ENCODE measurements around the gene C2orf81. TPM values are rescaled to one million over a fixed set of nuclear protein-coding genes. Genes with fewer than 3 reads are reported as not detected.

Gene C2orf81
- total and polyA plus RNA-seq, 7 experiments from 2014 or later, result 4.3 to 10.5 (median 7.9) TPM

- ChIA-PET CTCF (no interaction called here), POLR2A (no interaction called here)
- ATAC-seq, result peak; percentile 84
- peaks cover 19 to 61% (median 30%) of the 10 kb centered on the region in 5 donors for H3K27me3 Mint-ChIP-seq
- intact Hi-C loops (cut with micrococcal nuclease), result loop anchor here (2.0 kb wide), 2 partner anchors 14 to 18 kb away; partner anchors contain the start of gene INO80B (in 1 of the 2)
- H3K4me3 ChIP-seq (ENCODE audit: low read length), result no peak overlapping the region
- H3K9me3 Mint-ChIP-seq, result peaks cover 0 to 1% (median 0%) of the 10 kb centered on the region in 11 donors
- peaks cover 0 to 13% of the 10 kb centered on the region in 2 donors for H3K27me3 ChIP-seq (ENCODE audit: control insufficient read depth in 2 of 2, insufficient read depth in 2 of 2, low read length in 2 of 2)
- no peak overlapping the region for H3K27ac ChIP-seq (ENCODE audit: low read depth, low read length)
- H3K9me3 ChIP-seq (ENCODE audit: control insufficient read depth in 2 of 3, low read length in 3 of 3), result no peaks in the 10 kb centered on the region
- DNase-seq, result peak in 1 of 9 donors; percentile 61
- H3K36me3 ChIP-seq (ENCODE audit: control insufficient read depth in 2 of 3, insufficient read depth in 3 of 3, low read length in 3 of 3), result no peaks in the 10 kb centered on the region
- H3K4me3 Mint-ChIP-seq, result peak overlapping the region; percentile 34 to 83 (median 67)
- H3K4me1 Mint-ChIP-seq, result peaks cover 0 to 20% (median 12%) of the 10 kb centered on the region in 7 donors
- peaks cover 0 to 3% (median 0%) of the 10 kb centered on the region in 5 donors for H3K36me3 Mint-ChIP-seq
- H3K27ac Mint-ChIP-seq, result no peak overlapping the region
- H3K4me1 ChIP-seq (ENCODE audit: control insufficient read depth in 2 of 2, insufficient read depth in 2 of 2, low read length in 2 of 2), result peaks cover 0 to 8% of the 10 kb centered on the region in 2 donors
Observed at GRCh38 chr2:74440378-74441169, 19.2 kb upstream of the C2orf81 start.

DNA sequence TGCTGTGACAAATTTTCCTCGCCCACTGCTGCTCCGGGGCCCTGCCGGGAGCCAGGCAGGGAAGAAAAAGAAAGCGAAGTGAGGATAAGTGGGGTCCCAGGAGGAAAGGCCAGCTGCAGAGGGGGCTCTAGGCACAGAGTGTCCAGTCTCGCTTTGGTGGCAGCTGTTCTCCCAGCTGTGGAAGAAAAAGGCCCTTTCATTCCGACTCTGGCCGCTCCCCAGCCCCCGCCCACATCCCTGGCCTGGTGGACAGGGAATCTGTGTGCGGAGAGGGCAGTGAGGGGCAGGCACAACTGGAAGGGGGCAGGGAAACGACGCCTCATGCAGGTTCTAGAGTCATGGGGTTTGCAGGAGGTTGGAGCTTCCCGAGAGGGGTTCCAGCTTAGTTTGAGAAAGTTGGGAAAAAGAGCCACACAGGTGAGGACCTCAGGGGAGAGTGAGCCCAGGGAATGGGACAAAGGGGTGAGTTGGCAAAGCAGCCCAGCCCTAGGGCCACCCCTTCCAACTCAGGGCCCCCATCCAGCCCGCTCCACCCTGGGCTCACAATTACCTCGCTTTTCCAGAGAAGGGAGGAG is 18.5 kb upstream of the C2orf81 start:
- H3K4me1 ChIP-seq (ENCODE audit: control insufficient read depth in 2 of 2, insufficient read depth in 2 of 2, low read length in 2 of 2), result peaks cover 0 to 8% of the 10 kb centered on the region in 2 donors
- H3K27me3 ChIP-seq (ENCODE audit: control insufficient read depth in 2 of 2, insufficient read depth in 2 of 2, low read length in 2 of 2), result peaks cover 0 to 13% of the 10 kb centered on the region in 2 donors
- no peaks in the 10 kb centered on the region for H3K9me3 ChIP-seq (ENCODE audit: control insufficient read depth in 2 of 3, low read length in 3 of 3)
- H3K4me1 Mint-ChIP-seq, result peaks cover 0 to 20% (median 12%) of the 10 kb centered on the region in 7 donors
- intact Hi-C loops (cut with micrococcal nuclease), result loop anchor here (2.0 kb wide), 2 partner anchors 15 to 17 kb away; partner anchors contain the start of gene INO80B (in 1 of the 2)
- DNase-seq (no peak), ATAC-seq (no peak)
- no peak overlapping the region for H3K27ac Mint-ChIP-seq
- peaks cover 0 to 1% (median 0%) of the 10 kb centered on the region in 11 donors for H3K9me3 Mint-ChIP-seq
- no peak overlapping the region for H3K4me3 ChIP-seq (ENCODE audit: low read length)
- peaks cover 19 to 57% (median 29%) of the 10 kb centered on the region in 5 donors for H3K27me3 Mint-ChIP-seq
- CTCF ChIA-PET, result no interaction called here
- peak overlapping the region in 8 of 10 donors; percentile 34 to 83 (median 64) for H3K4me3 Mint-ChIP-seq
- peaks cover 0 to 3% (median 0%) of the 10 kb centered on the region in 5 donors for H3K36me3 Mint-ChIP-seq
- H3K27ac ChIP-seq (ENCODE audit: low read depth, low read length), result no peak overlapping the region
- POLR2A ChIA-PET, result no interaction called here
- no peaks in the 10 kb centered on the region for H3K36me3 ChIP-seq (ENCODE audit: control insufficient read depth in 2 of 3, insufficient read depth in 3 of 3, low read length in 3 of 3)

GRCh38 chr2:74439373-74439772 is 18.0 kb upstream of the C2orf81 start:
- Histone ChIP-seq H3K27me3 (ENCODE audit: control insufficient read depth in 2 of 2, insufficient read depth in 2 of 2, low read length in 2 of 2) (peaks cover 0 to 13% of the 10 kb centered on the region in 2 donors), H3K4me1 (ENCODE audit: control insufficient read depth in 2 of 2, insufficient read depth in 2 of 2, low read length in 2 of 2) (peaks cover 0 to 8% of the 10 kb centered on the region in 2 donors), H3K27ac (ENCODE audit: low read depth, low read length) (no peak overlapping the region), H3K4me3 (ENCODE audit: low read length) (no peak overlapping the region), H3K9me3 (ENCODE audit: control insufficient read depth in 2 of 3, low read length in 3 of 3) (no peaks in the 10 kb centered on the region), H3K36me3 (ENCODE audit: control insufficient read depth in 2 of 3, insufficient read depth in 3 of 3, low read length in 3 of 3) (no peaks in the 10 kb centered on the region)
- Mint-ChIP-seq H3K36me3 (peaks cover 0 to 3% (median 0%) of the 10 kb centered on the region in 5 donors), H3K9me3 (peaks cover 0 to 1% (median 0%) of the 10 kb centered on the region in 11 donors), H3K4me3 (peak overlapping the region in 2 of 10 donors; percentile 74 to 83), H3K27me3 (peaks cover 19 to 52% (median 26%) of the 10 kb centered on the region in 5 donors), H3K4me1 (peaks cover 0 to 20% (median 12%) of the 10 kb centered on the region in 7 donors), H3K27ac (no peak overlapping the region)
- ChIA-PET POLR2A (no interaction called here), CTCF (no interaction called here)
- intact Hi-C loops (cut with micrococcal nuclease), result no loop called here
- DNase-seq, result no peak
- no peak for ATAC-seq

DNA sequence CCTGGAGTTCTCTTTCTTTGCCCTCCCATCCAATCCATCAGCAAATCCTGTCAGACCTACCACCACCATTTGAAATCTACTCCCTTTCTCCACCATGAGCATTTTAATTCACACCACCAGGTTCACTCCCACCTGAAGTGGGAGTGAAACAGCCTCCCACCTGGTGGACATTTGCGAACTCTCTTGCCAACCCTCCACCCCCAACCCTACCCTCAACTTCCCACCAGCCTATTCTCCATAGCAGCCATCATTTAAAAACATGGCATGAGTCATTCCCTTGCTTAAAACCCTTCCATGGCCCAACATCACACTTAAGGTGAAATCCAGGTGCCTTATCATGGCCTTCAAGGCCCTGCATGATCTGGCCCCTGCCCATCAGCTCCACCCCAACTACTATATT is 16.8 kb upstream of the C2orf81 start:
- Histone ChIP-seq H3K36me3 (ENCODE audit: control insufficient read depth in 2 of 3, insufficient read depth in 3 of 3, low read length in 3 of 3) (no peaks in the 10 kb centered on the region), H3K4me3 (ENCODE audit: low read length) (no peak overlapping the region), H3K9me3 (ENCODE audit: control insufficient read depth in 2 of 3, low read length in 3 of 3) (no peaks in the 10 kb centered on the region), H3K4me1 (ENCODE audit: control insufficient read depth in 2 of 2, insufficient read depth in 2 of 2, low read length in 2 of 2) (peaks cover 0 to 8% of the 10 kb centered on the region in 2 donors), H3K27me3 (ENCODE audit: control insufficient read depth in 2 of 2, insufficient read depth in 2 of 2, low read length in 2 of 2) (peaks cover 0 to 13% of the 10 kb centered on the region in 2 donors), H3K27ac (ENCODE audit: low read depth, low read length) (no peak overlapping the region)
- DNase-seq (no peak), ATAC-seq (no peak)
- Mint-ChIP-seq H3K27ac (no peak overlapping the region), H3K4me1 (peaks cover 0 to 20% (median 12%) of the 10 kb centered on the region in 7 donors), H3K4me3 (peak overlapping the region in 1 of 10 donors; percentile 4), H3K27me3 (peaks cover 14 to 43% (median 26%) of the 10 kb centered on the region in 5 donors), H3K36me3 (peaks cover 0 to 3% (median 0%) of the 10 kb centered on the region in 5 donors), H3K9me3 (peaks cover 0 to 1% (median 0%) of the 10 kb centered on the region in 11 donors)
- intact Hi-C loops (cut with micrococcal nuclease), result no loop called here
- ChIA-PET CTCF (no interaction called here), POLR2A (no interaction called here)

DNA sequence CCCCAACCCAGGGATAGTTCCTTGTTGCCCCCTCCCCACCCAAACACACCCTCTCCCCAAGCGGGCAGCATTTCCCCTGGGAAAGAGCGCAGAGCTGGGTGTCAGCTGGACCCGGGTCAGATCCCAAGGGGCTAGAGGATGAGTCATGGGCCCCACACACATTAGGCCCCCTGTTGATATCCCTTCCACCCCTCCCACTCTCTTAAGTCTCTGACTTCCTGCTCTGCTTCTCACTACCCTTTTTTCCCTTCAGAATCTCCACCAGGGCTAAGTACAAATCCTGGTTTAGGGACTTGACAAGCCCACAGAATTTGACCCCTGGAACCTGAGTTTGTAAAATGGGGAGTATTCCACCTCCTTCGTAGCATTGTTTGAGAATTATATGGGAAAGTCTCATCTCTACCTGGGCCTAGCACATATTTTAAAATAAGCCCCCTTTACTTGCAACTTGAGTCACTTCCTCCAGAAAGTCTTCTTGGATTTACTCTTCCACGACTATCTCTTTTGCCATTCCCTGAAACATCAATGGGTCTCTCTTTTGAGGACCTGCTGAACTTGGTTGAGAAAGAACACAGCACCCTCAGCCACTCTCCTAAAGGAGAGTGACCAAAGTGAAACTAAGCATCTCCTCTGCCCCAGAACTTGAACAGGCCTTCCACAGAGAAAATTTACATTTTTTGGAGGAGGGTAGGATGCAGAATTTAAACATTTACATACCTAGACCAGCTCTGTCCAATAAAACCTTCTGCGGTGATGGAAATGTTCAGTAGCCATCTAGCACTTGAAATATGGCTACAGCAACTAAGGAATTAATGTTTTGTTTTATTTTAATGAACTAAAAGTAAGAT is 15.7 kb upstream of the C2orf81 start:
- Histone ChIP-seq H3K4me3 (ENCODE audit: low read length) (no peak overlapping the region), H3K27ac (ENCODE audit: low read depth, low read length) (no peak overlapping the region), H3K27me3 (ENCODE audit: control insufficient read depth in 2 of 2, insufficient read depth in 2 of 2, low read length in 2 of 2) (peaks cover 0 to 9% of the 10 kb centered on the region in 2 donors), H3K9me3 (ENCODE audit: control insufficient read depth in 2 of 3, low read length in 3 of 3) (no peaks in the 10 kb centered on the region), H3K36me3 (ENCODE audit: control insufficient read depth in 2 of 3, insufficient read depth in 3 of 3, low read length in 3 of 3) (no peaks in the 10 kb centered on the region), H3K4me1 (ENCODE audit: control insufficient read depth in 2 of 2, insufficient read depth in 2 of 2, low read length in 2 of 2) (peaks cover 0 to 8% of the 10 kb centered on the region in 2 donors)
- Mint-ChIP-seq H3K27ac (no peak overlapping the region), H3K4me3 (no peak overlapping the region), H3K27me3 (peaks cover 6 to 34% (median 20%) of the 10 kb centered on the region in 5 donors), H3K4me1 (peaks cover 0 to 16% (median 10%) of the 10 kb centered on the region in 7 donors), H3K36me3 (no peaks in the 10 kb centered on the region), H3K9me3 (no peaks in the 10 kb centered on the region)
- intact Hi-C loops (cut with micrococcal nuclease), result no loop called here
- ATAC-seq (no peak), DNase-seq (no peak)
- POLR2A ChIA-PET, result no interaction called here
- CTCF ChIA-PET, result no interaction called here

DNA sequence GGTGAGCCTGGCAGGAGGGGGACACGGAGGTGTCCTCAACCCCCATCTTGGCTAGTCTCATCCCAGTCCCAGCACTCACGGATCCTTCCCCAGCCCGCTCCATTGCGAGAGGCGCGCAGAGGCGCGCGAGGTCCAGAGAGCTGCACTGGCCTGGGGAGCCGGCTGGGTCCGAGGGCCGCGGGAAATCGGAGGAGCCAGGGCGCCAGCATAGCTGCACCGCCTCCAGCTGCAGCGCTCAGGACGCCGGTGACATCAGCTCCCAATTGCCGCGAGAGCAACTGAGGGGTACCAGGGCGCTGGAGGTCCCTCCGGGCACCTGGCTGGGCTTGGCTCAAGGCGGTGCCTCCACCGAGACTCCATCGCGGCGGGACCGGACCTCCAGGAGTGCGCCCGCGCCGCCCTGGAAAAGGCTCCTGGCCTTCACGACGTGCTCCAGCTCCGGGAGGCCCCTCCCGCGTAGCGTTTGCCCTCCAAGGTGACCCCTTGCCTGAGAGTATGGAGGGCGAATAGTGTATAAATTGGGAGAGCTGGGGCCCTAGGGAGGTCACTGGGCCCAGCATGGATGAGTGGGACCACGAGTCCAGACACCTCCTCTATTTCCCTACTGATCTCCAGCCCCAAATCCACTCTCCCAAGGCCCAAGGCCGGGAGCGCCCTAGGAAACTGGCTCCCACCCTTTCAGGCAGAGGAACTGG is 14.8 kb upstream of the C2orf81 start:
- Mint-ChIP-seq H3K36me3 (no peaks in the 10 kb centered on the region), H3K4me1 (peaks cover 0 to 16% (median 9%) of the 10 kb centered on the region in 7 donors), H3K4me3 (no peak overlapping the region), H3K27me3 (peaks cover 6 to 32% (median 20%) of the 10 kb centered on the region in 5 donors), H3K27ac (no peak overlapping the region), H3K9me3 (no peaks in the 10 kb centered on the region)
- ChIA-PET POLR2A (no interaction called here), CTCF (no interaction called here)
- peaks cover 0 to 4% of the 10 kb centered on the region in 2 donors for H3K27me3 ChIP-seq (ENCODE audit: control insufficient read depth in 2 of 2, insufficient read depth in 2 of 2, low read length in 2 of 2)
- ATAC-seq (no peak), DNase-seq (no peak)
- no peaks in the 10 kb centered on the region for H3K36me3 ChIP-seq (ENCODE audit: control insufficient read depth in 2 of 3, insufficient read depth in 3 of 3, low read length in 3 of 3)
- intact Hi-C loops (cut with micrococcal nuclease), result no loop called here
- H3K4me1 ChIP-seq (ENCODE audit: control insufficient read depth in 2 of 2, insufficient read depth in 2 of 2, low read length in 2 of 2), result peaks cover 0 to 4% of the 10 kb centered on the region in 2 donors
- no peak overlapping the region for H3K27ac ChIP-seq (ENCODE audit: low read depth, low read length)
- H3K4me3 ChIP-seq (ENCODE audit: low read length), result no peak overlapping the region
- H3K9me3 ChIP-seq (ENCODE audit: control insufficient read depth in 2 of 3, low read length in 3 of 3), result no peaks in the 10 kb centered on the region

All from naive thymus-derived CD4-positive, alpha-beta T cell (primary cell).